ENCODE results near the gene KRTAP4-1. TPM values are rescaled to one million over a fixed set of nuclear protein-coding genes. Genes with fewer than 3 reads are reported as not detected.
"Not testable (repeated sequence)": the region's sequence is repeated elsewhere in the genome, so short reads cannot be mapped to it uniquely, and the experiment has no call there.

The KRTAP4-1 gene
- not detected for total RNA-seq

DNA sequence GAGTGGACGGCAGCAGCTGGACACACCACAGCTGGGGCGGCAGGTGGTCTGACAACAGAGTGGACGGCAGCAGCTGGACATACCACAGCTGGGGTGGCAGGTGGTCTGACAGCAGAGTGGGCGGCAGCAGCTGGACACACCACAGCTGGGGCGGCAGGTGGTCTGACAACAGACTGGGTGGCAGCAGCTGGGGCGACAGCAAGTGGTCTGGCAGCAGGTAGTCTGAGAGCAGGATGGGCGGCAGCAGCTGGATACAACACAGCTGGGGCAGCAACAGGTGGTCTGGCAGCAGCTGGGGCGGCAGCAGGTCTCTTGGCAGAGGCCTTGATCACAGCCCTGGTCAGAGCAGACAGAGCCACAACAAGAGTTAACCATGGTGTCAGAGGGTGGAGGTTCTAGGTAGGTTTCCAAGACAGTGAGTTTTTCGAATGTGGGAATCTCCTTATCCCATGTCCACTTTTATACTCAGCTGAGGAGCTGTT lies at the start of gene KRTAP4-1:
KRTAP4-1 (minus strand) TSS at position 432 of the 482 bp plus-strand sequence; CDS start at position 375, 57 bp downstream.
- no peak for DNase-seq

DNA sequence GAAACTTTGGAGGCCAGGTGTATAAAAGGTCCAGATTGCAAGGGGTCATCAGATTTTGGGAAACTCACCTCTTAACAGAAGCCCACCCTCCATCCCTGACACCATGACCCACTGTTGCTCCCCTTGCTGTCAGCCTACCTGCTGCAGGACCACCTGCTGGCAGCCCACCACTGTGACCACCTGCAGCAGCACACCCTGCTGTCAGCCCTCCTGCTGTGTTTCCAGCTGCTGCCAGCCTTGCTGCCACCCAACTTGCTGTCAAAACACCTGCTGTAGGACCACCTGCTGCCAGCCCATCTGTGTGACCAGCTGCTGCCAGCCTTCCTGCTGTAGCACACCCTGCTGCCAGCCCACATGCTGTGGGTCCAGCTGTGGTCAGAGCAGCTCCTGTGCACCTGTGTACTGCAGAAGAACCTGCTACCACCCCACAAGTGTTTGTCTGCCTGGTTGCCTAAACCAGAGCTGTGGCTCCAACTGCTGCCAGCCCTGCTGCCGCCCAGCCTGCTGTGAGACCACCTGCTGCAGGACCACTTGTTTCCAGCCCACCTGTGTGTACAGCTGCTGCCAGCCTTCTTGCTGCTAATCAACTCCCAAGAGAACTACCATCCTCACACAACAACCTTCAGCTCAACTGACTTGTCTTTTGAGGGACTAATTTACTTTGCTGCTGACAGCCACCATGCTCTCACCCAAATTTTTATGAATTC lies 47.8 kb upstream of the KRTAP4-1 start, which contains the start of gene KRTAP9-3:
KRTAP9-3 (plus strand) TSS at position 51 of the 707 bp plus-strand sequence; CDS start at position 104, 53 bp downstream.
- not testable (repeated sequence) for DNase-seq

DNA sequence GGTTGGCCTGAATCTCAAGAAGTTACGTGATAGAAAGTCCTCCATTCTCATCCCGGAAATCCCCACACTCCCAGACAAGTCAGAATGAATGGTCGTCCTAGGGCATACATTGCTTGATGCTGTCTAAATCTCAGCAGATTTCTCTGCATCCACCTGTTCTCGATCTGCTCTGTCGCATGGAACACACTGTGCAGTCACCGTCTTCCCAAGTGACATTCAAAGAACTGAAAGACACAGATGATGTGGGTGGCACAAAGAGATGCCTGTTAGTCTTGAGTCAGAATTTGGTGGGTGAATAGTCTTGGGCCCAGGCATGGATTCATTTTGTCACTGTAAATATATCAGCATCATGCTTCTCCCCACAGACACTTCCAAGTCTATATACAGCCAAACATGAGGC lies 47.0 kb upstream of the KRTAP4-1 start:
- DNase-seq, result no peak

DNA sequence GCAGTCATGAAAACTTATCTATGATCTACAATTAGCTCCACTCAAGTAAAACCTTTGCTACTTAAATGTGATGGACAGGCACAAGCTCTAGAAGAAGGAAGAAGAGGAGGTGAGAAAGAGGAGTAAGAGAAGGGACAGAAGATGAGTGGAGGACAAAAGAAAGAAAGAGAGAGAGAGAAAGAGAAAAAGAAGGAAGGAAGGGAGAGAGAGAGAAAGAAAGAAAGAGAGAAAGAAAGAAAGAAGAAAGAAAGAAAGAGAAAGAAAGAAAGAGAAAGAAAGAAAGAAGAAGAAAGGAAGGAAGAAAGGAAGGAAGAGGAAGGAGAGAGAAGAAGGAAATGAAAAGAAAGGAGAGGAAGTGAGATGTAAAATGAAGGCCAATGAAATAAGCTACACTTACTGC lies 45.4 kb upstream of the KRTAP4-1 start:
- DNase-seq, result no peak

DNA sequence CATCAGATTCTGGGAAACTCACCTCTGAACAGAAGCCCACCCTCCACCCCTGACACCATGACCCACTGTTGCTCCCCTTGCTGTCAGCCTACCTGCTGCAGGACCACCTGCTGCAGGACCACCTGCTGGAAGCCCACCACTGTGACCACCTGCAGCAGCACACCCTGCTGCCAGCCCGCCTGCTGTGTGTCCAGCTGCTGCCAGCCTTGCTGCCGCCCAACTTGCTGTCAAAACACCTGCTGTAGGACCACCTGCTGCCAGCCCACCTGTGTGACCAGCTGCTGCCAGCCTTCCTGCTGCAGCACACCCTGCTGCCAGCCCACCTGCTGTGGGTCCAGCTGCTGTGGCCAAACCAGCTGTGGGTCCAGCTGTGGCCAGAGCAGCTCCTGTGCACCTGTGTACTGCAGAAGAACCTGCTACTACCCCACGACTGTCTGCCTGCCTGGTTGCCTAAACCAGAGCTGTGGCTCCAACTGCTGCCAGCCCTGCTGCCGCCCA lies 41.9 kb upstream of the KRTAP4-1 start, which contains the start of gene KRTAP9-2:
KRTAP9-2 (plus strand) TSS at position 51 of the 498 bp plus-strand sequence; CDS start at position 58, 7 bp downstream.
- not testable (repeated sequence) for DNase-seq

DNA sequence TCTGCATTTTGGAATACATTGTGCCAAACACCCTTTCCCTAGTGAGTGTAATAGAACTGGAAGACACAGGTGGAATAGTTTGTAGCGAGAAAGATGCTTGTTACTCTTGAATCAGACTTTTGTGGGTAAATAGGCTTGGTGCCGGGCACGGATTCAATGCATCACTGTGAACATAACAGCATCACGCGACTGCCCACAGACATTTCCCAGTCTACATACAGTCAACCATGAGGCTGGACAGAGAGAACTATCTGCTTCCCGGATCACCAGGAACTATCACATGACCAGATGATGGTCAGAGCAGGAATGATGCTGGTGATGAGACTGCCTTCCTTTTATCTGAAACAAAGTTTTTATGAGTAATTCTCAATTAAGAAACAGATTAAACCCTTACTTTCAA lies 41.3 kb upstream of the KRTAP4-1 start:
- no peak for DNase-seq

DNA sequence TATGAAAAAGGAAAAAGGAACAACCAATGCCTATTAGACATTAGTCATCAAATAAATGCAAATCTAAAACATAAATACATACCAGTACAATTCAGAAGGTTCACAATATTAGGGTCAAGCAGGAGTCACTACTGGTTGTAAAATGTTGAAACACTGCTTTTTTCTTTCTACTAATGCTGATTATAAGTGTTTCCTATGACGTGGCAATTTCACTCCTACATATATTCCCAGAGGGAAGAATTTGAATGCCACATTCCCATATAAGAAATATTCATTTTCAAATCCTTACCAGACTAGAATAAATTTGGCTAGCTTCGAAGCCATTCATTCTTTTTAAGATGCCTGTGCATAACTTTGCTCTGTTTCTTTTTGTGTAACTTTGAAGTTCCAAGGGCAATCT lies 39.1 kb upstream of the KRTAP4-1 start:
- DNase-seq, result no peak

DNA sequence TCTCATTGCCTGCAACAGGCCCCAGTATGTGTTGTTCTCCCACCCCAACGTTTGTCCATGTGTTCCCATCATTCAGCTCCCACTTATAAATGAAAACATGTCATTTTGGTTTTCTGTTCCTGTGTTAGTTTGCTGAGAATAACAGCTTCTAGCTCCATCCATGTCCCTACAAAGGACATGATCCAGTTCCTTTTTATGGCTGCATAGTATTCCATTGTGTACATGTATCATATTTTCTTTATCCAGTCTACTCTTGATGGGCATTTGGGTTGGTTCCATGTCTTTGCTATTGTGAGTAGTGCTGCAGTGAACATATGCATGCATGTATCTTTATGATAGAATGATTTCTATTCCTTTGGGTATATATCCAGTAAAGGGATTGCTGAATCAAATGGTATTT lies 31.0 kb upstream of the KRTAP4-1 start:
- no peak for DNase-seq

DNA sequence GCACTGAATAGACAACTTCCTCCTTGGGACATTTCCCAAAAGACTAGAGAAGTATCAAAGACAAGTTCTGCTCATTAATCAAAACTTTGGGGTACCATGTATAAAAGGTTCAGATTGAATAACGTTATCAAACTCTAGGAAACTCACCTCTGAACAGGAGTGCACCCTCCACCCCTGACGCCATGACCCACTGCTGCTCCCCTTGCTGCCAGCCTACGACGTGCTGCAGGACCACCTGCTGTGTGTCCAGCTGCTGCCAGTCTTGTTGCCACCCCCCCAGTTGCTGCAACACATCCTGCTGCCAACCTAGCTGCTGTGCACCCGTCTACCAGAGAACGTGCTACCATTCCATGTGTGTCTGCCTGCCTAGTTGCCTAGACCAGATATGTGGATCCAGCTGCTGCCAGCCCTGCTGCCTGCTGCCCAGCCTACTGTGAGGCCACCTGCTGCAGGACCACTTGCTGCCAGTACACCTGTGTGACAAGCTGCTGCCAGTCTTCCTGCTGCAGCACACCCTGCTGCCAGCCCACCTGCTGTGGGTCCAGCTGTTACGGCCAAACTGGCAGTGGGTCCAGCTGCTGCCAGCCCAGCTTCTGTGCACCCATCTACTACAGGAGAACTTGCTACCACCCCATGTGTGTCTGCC lies 27.9 kb upstream of the KRTAP4-1 start:
- no peak for DNase-seq

DNA sequence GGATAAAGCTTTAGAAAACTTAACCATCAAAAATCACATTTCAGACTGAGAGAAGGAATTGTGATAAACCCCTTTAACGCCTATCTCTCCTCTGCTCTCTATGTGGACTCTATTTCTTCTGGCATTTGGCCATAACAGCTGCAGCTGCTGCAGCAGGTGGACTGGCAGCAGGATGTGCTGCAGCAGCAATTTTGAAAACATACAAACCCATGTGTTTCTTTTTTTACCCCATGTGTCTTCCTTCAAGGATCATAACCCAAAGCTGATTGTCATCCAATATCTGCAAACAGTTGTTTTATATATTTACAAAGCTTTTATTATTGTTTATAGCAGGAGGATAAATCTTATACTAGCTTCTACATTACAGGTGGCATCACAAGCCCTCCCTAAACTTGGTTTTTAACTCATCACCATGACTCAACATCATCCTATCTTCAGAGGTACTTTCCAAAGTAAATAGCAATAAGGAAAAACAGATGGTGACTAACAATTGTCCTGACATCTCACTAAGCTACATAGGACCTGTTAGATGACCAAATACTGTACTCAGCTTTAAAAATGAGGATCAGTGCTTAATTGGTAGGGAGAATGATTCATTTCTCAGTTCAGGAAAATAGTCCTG lies 27.2 kb upstream of the KRTAP4-1 start:
- no peak for DNase-seq

DNA sequence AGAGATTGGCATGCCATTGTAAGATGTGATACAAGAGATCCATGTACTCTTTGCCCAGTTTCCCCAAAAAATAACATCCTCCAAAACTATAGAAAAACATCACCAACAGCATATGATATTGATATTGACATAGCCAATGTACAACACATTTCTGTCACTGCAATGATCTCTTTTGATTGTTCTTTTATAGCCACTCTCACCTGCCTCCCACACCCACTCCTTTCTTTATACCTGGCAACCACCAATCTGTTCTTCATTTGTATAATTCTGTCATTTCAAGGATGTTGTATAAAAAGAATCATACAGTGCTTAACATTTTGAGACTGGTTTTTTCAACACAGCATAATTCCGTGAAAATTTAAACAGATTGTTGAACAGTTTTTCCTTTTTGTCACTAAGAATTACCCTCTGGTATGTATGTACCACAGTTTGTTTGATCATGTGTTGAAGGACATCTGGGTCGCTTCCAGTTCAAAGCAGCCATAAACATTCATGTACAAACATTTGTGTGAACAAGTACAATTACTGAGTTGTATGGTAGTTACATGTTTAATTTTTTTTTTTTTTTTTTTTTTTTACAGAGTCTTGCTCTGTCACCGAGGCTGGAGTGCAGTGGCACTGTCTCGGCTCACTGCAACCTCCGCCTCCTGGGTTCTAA lies 14.8 kb upstream of the KRTAP4-1 start:
- no peak for DNase-seq

DNA sequence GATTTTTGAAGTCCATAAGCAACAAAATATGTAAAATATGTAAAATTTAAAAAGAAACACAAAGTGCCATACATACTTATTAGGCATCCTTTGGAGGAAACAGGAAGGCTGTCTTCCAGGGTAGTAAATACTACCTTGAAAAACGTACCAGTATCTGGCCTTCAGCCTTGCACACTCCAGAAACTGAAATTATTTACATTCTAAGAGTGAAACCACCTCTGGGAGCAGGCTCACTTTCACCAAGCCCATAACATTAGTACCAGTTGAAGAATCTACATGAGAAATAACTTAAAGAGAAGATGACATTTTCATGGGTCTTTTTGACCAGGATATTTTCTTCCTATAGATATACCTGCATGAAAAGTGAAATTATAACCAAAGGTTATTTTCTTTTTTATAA lies 11.4 kb upstream of the KRTAP4-1 start:
- no peak for DNase-seq

DNA sequence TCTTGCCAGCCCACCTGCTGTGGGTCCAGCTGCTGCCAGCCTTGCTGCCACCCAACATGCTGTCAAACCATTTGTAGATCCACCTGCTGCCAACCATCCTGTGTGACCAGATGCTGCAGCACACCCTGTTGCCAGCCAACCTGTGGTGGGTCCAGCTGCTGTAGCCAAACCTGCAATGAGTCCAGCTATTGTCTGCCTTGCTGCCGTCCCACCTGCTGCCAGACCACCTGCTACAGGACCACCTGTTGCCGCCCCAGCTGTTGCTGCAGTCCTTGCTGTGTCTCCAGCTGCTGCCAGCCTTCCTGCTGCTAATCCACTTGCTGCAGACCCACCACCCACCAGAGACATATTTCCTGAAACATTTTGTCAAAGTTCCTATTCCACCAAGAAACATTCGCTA lies 5.6 kb upstream of the KRTAP4-1 start:
- no peak for DNase-seq

DNA sequence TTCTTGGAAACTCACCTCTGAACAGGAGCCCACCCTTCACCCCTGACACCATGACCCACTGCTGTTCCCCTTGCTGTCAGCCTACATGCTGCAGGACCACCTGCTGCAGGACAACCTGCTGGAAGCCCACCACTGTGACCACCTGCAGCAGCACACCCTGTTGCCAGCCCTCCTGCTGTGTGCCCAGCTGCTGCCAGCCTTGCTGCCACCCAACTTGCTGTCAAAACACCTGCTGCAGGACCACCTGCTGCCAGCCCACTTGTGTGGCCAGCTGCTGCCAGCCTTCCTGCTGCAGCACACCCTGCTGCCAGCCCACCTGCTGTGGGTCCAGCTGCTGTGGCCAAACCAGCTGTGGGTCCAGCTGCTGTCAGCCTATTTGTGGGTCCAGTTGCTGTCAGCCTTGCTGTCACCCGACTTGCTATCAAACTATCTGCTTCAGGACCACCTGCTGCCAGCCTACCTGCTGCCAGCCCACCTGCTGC lies 5.2 kb upstream of the KRTAP4-1 start, which contains the start of gene KRTAP9-1:
KRTAP9-1 (plus strand) TSS at position 51 of the 482 bp plus-strand sequence; CDS start at position 51, 0 bp downstream.
- DNase-seq, result not testable (repeated sequence)

DNA sequence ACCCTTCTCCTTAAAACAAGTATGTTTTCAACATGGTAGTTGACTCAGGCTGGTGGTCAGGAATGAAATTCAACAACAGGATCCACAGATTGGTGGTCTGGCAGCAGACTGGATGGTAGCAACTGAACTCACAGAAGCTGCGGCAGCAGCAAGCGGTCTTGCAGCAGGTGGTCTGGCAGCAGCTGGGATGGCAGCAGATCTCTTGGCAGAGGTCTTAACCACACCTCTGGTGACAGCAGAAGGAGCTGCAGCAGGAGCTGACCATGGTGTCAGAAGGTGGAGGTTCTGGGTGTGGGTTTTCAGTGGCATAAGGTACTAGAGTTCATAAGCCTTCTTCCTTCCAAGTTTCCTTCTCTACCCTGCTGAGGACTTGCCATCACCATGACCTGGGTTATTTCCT lies 2.2 kb upstream of the KRTAP4-1 start:
- no peak for DNase-seq

DNA sequence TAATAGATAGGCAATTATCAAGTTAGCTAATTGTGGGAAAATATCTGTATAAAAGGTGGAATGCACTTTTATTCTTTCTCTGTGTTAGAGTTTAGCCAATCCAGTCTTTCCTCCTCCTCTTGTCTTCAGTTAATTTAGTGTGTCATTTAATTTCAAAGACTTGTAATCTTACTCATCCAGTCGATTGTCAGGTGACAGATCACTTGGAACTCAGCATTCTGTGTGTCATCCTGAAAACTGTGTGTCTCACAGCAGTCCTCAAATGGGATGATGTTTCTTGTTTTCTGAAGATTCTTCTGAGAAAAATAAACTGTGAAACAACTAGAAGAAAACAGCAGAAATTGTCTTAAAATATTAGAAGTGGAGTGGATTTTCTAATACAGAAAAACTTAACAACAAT lies 290 bp upstream of the KRTAP4-1 start:
- DNase-seq, result no peak

DNA sequence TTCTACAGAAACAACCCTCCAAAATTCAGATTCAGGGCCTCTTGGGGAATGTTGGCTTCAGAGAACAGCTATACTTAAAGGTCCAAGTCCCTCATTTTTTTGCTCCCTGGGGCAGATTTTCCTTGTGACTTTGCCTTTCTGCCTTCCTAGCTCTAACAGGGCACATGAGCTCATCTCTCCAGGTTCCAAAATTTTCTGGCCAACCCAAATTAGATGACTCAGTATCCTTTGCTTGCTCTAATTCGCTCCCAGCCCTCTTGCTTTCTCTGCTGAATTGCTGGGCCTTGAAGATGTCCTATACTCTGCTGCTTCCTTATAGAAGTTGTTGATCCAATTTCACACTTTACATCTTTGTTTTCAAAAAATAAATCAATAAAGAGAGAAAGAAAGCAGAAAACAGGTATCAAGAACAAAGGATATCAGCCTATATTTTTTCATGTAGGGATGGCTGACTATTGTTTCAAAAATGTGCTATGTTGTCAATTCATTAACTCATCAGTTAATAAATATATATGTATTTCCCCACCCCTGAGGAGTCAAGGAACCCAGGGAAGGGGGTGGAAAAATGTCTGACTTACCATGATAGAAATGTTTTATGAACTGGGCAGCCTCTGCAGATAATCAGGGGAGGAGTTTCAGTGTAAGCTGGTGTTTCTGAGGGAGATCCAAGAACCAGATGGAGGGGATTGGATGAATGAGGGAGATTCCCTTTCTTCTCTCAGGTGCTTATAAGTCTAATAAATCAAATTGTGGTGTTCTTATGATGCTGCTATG lies 5.7 kb downstream of the KRTAP4-1 start:
- DNase-seq, result no peak

DNA sequence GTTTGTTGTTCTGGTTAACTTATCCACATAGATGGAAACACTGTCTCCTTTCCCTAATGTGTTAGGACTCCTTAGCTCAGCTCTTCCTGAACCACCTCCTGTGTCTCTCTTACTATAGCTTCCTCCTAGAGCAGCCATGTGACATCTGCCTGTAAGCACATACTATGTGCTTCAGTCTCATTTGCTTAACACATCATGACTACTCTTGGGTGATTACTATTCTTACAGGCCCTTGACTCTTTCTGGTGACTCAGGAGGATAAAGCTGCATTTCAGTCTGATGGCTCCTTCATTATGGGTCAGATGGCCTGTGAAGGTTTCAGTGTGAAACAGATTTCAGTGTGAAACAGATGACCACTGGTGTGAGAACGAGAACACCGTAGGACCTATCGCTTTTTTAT lies 6.4 kb downstream of the KRTAP4-1 start:
- DNase-seq, result no peak

DNA sequence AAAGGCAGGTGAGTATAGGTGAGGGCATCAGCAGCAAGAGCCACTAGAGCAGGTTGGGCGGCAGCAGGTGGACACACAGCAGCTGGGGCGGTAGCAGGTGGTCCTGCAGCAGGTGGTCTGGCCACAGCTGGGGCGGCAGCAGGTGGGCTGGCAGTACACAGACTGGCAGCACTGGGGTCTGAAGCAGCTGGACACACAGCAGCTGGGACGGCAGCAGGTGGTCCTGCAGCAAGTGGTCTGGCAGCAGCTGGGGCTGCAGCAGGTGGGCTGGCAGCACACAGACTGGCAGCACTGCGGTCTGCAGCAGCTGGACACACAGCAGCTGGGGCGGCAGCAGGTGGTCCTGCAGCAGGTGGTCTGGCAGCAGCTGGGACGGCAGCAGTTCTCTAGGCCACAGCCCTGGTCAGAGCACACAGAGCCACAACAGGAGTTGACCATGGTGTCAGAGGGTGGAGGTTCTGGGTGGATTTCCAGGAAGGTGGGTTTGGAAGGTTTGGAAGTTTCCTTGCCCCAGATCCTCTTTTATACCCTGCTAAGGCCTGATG lies 6.9 kb downstream of the KRTAP4-1 start, which contains the start of gene KRTAP4-2:
KRTAP4-2 (minus strand) TSS at position 495 of the 545 bp plus-strand sequence; CDS start at position 438, 57 bp downstream.
- no peak for DNase-seq

DNA sequence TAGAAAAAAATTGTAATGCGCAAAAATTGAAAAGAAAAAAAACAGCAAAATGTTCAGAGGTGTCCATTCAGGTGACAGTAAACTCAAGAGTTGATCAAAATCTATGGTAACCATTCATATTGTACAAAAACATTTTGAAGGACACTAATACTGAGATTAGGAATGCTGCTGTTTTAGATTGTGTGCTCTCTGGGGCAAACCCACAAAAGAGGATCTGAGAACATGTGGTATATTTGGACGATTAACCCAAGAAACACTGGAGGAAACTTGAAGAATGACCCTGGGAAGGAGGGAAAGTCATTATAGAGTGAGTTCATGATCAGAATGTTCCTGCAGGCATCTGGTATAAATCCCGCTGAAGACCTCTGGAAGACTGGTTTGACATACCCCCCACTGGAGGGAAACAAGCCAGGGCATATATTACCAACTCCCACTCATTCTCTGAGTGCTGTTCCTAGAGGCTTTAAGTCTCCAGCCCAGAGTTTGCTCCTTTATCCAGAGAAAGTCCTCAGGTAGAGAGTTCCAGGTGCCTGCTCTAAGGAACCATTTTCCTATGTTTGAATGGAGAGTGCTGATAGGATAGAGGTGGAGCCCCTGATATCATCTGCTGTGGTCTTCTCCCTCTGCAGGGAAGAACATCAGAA lies 7.8 kb downstream of the KRTAP4-1 start:
- DNase-seq, result no peak

DNA sequence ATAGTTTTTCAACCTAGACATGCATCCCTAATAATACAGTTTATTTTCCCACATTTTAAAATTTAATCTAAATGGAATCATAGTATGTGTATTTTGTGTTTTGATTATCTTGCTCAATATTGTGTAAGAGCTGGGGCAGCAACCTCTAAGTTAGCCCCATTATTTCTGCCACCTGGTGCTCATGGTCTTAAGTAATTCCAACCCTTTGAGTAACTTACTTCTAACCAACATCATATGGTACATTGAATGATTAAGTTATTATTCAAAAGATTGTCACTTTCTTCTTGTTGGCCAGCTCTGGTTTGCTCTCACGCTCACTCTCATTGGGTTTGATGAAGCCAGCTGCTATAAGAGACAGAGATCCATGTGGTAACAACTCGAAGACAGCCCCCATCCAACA lies 12.8 kb downstream of the KRTAP4-1 start:
- DNase-seq, result no peak

Measured in effector CD4-positive, alpha-beta T cell (primary cell).